ENCODE measurements around the gene AHRR.
A peak's percentile ranks its signal among the peaks of the same experiment; 100 is the strongest.
"Not testable (repeated sequence)": the region's sequence is repeated elsewhere in the genome, so short reads cannot be mapped to it uniquely, and the experiment has no call there.

The AHRR gene

DNA sequence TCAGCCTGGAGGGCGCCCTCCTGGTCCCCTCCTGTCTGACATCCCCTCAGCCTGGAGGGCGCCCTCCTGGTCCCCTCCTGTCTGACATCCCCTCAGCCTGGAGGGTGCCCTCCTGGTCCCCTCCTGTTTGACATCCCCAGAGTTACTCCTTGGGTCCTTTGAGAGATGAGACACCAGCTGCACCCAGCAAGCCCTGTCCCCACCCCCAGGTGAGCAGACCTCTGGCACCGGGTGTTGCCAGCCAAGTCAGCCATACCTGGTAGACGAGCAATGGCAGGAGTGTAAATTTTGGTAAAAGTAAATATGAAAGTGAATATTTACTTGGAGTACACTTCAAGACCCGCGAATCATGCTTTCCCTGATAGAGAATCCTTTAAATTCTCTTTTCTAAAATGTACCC lies 146.9 kb downstream of the AHRR start:
- H3K27ac Mint-ChIP-seq, result no peak overlapping the region
- H3K9me3 Mint-ChIP-seq, result no peaks in the 10 kb centered on the region
- peaks cover 20% of the 10 kb centered on the region for H3K36me3 Mint-ChIP-seq (ENCODE audit: low read depth)
- H3K4me1 Mint-ChIP-seq (ENCODE audit: low read depth), result peaks cover 18% of the 10 kb centered on the region
- no peaks in the 10 kb centered on the region for H3K27me3 Mint-ChIP-seq (ENCODE audit: low read depth)
- no peak overlapping the region for H3K4me3 Mint-ChIP-seq

DNA sequence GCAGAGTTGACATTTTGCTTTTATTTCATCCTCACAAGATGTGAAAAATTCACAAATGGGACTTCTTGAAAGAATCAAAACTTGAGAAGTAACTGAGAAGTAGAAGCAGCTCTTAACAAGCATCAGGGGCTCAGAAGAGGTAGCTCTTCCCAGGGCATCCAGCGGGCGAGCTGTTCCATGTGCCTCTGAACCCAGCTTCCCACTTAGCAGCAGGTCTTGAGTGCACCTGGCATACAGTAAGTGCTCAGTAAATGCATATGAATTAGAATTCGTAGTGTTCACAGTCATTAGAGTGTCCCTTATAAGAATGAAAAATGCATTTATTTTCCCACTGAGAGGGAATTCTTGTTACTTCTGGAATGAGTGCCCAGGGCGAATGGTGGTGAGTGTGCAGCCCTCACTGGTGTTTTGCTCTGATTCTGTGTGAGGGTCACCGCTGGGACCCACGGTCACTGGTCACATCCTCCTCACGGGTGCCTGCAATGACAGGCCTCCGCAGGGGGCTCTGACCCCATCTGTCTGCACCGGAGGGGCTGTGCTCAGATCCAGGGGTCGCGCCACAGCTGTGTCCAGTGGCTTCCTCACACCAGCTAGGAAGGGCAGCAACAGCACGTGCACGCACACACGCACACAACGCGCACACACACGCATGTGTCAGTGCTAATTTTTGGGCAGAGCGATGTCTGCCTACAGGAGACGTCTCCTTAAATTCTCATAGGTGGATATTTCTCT lies 148.4 kb downstream of the AHRR start:
- Mint-ChIP-seq H3K27me3 (ENCODE audit: low read depth) (peaks cover 4% of the 10 kb centered on the region), H3K4me3 (no peak overlapping the region), H3K4me1 (ENCODE audit: low read depth) (peaks cover 13% of the 10 kb centered on the region), H3K9me3 (no peaks in the 10 kb centered on the region), H3K27ac (no peak overlapping the region), H3K36me3 (ENCODE audit: low read depth) (peaks cover 12% of the 10 kb centered on the region)

DNA sequence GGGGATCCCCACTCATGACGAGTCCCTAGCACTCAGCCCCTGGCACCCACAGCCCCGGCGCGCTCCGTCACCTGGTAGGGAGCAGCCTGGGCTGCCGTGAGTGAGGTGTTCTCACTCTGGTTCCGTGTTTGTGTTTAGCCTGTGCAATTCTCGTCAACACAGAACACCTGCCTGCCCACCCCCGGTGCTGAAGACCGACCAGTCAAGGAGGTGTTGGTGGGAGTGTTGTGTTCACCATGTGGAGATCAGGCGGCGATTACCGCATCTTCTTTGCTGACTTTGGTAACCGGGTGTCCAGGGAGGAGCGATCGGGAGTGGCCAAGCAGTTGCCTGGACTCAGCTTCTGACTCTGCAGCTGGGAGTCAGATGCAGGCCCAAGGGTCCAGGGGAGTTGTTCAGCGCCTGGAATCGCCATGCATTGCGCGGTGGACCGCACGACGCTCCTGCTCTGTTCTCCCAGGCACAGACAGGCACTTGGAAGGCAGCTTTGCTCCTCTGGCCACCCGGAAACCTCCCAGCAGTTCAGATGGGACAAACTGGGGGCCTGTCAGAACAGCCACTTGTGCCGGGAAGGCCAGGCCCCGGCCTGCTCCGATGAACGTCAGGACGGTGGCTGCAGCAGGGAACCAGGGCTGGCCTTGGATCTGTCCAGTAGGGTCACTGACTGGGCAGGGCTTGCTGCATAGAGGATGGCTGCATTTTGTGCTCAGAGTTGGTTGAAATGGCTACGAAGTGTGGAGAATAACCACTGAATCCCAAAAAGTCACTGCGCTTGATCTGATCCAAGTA lies 149.6 kb downstream of the AHRR start:
- Mint-ChIP-seq H3K9me3 (no peaks in the 10 kb centered on the region), H3K27me3 (ENCODE audit: low read depth) (peaks cover 7% of the 10 kb centered on the region), H3K4me3 (peak overlapping the region; percentile 76), H3K4me1 (ENCODE audit: low read depth) (peaks cover 15% of the 10 kb centered on the region), H3K36me3 (ENCODE audit: low read depth) (peaks cover 12% of the 10 kb centered on the region), H3K27ac (peak overlapping the region; percentile 49)

DNA sequence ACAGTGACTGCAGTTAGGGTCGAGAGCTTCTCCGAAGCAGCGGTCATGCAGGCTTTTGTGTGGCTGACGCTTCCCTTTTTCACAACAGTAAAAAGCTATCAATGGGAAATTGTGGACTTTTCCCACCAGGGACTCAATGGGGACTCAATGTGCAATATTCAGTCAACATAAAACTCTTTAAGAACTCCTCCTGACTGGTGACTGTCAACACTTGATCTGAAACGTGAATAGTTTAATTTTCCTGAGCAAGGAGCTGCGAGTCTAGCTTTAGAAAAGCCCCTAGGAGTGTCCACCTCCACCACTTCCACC lies 150.2 kb downstream of the AHRR start:
- peak overlapping the region; percentile 76 for H3K4me3 Mint-ChIP-seq
- H3K9me3 Mint-ChIP-seq, result no peaks in the 10 kb centered on the region
- peak overlapping the region; percentile 49 for H3K27ac Mint-ChIP-seq
- peaks cover 15% of the 10 kb centered on the region for H3K4me1 Mint-ChIP-seq (ENCODE audit: low read depth)
- peaks cover 7% of the 10 kb centered on the region for H3K27me3 Mint-ChIP-seq (ENCODE audit: low read depth)
- H3K36me3 Mint-ChIP-seq (ENCODE audit: low read depth), result peaks cover 9% of the 10 kb centered on the region

DNA sequence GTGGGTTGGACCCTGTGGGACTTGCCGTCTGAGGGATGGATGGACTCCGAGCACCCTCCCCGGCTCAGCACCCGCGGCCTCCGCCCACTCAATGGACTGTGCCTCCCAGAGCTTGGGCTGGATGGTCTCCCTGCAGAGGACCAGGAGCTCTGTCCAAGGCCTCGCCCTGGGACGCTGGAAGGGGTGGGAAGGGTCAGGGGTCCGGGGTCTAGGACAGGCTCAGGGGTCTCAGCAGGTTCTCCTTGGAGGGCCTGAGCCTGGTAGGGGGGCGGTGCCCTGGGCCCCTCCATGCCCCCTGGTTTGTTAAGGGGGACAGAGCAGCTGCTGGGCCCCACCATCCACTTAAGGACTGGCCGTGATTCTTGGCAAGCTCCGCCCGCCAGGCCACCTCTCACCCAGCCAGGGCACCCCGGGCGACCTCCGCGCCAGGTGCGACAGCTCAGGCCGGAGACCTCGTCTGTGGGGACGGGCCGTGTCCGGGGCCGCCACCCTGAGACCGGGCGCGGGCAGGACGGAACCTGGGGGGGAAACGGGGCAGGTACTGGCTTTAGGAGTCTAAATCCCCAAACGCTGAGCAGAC lies 150.7 kb downstream of the AHRR start:
- peak overlapping the region; percentile 76 for H3K4me3 Mint-ChIP-seq
- peaks cover 7% of the 10 kb centered on the region for H3K27me3 Mint-ChIP-seq (ENCODE audit: low read depth)
- peaks cover 15% of the 10 kb centered on the region for H3K4me1 Mint-ChIP-seq (ENCODE audit: low read depth)
- no peaks in the 10 kb centered on the region for H3K9me3 Mint-ChIP-seq
- peaks cover 9% of the 10 kb centered on the region for H3K36me3 Mint-ChIP-seq (ENCODE audit: low read depth)
- H3K27ac Mint-ChIP-seq, result peak overlapping the region; percentile 67

DNA sequence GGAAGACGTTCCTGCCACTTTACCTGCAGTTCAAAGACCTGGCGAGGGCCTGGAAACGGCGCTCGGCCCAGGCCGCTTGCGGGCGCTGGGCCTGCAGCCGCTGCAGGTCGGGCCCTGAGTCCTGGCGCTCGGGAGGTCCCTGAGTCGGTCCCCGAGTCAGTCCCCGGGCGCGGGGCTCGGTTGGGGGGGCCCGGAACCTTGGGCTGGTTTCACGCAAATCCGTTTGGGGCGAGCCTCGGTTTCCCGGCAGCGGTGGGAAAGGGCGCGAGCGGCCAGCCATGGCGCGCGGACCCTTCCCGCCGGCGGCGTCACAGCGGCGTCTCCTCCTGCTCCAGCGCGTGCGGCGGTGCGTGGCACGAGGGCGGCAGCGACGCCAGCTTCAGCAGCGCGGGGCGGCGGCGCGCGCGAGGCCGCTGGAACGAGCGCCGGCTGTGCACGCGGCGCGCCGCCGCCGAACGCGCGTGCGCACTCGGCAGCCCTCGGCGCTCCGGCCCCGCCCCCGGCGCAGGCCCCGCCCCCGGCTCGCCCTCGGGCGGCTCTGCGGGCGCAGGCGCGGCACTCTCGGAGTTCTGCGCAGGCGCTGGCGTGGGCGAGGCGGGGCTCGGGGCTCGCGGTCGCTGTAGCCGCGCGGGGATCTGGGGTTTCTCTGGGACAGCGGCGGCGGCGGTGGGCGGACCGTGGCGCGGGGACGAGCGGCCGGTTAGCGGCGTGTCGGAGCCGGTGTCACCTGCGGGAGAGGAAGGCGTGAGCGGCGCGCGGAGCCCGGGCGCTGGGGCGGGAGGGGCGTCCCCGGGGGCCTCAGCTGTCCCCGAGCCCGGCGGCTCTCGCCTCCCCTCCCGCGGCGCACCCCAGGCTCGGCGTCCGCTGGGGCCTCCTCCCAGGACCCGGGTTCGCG lies 151.4 kb downstream of the AHRR start:
- H3K9me3 Mint-ChIP-seq, result no peaks in the 10 kb centered on the region
- H3K4me3 Mint-ChIP-seq, result peak overlapping the region; percentile 76
- H3K27ac Mint-ChIP-seq, result peak overlapping the region; percentile 67
- peaks cover 9% of the 10 kb centered on the region for H3K36me3 Mint-ChIP-seq (ENCODE audit: low read depth)
- H3K4me1 Mint-ChIP-seq (ENCODE audit: low read depth), result peaks cover 15% of the 10 kb centered on the region
- peaks cover 7% of the 10 kb centered on the region for H3K27me3 Mint-ChIP-seq (ENCODE audit: low read depth)

DNA sequence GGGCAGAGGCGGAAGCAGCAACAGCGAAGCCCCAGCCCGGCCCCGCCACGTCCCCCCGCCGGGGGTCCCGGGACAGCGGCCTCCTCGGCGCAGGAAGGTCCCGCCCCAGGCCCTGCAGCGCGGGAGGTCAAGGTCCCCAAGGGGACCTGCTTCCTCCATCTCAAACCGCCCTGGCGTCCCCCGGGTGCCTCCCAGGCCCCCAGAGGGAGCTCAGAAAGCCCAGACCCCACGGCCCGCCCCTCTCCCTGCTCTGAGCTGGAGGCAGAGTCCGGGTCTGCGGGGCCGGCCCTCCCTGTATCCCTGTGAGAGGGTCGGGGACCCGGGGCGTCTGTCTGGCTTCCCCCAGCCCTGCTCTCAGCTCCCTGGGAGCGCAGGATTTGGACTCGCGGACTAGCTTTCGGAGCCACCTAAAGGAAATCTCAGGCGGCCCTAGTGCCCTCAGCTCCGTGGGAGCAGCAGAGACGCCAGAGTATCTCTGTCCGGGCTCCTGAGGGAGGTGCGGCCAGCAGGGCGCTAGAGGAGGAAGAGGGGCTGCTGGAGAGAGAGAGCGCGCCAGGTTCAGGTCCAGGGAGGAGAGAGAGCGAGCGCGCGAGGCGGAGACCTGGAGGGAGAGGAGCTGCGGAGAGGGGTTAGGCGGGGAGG lies 152.2 kb downstream of the AHRR start:
- no peak overlapping the region for H3K27ac Mint-ChIP-seq
- H3K27me3 Mint-ChIP-seq (ENCODE audit: low read depth), result peaks cover 7% of the 10 kb centered on the region
- no peaks in the 10 kb centered on the region for H3K9me3 Mint-ChIP-seq
- H3K36me3 Mint-ChIP-seq (ENCODE audit: low read depth), result peaks cover 9% of the 10 kb centered on the region
- H3K4me3 Mint-ChIP-seq, result peak overlapping the region; percentile 87
- peaks cover 15% of the 10 kb centered on the region for H3K4me1 Mint-ChIP-seq (ENCODE audit: low read depth)

DNA sequence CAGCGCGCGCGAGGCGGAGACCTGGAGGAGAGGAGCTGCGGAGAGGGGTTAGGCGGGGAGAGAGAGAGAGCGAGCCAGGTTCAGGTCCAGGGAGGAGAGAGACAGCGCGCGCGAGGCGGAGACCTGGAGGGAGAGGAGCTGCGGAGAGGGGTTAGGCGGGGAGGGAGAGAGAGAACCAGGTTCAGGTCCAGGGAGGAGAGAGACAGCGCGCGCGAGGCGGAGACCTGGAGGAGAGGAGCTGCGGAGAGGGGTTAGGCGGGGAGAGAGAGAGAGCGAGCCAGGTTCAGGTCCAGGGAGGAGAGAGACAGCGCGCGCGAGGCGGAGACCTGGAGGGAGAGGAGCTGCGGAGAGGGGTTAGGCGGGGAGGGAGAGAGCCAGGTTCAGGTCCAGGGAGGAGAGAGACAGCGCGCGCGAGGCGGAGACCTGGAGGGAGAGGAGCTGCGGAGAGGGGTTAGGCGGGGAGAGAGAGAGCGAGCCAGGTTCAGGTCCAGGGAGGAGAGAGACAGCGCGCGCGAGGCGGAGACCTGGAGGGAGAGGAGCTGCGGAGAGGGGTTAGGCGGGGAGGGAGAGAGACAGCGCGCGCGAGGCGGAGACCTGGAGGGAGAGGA lies 152.8 kb downstream of the AHRR start:
- not testable (repeated sequence) for H3K27ac Mint-ChIP-seq; H3K9me3 Mint-ChIP-seq; H3K36me3 Mint-ChIP-seq (ENCODE audit: low read depth); H3K27me3 Mint-ChIP-seq (ENCODE audit: low read depth)
- Mint-ChIP-seq H3K4me3 (peak overlapping the region; percentile 59), H3K4me1 (ENCODE audit: low read depth) (peaks cover 15% of the 10 kb centered on the region)

DNA sequence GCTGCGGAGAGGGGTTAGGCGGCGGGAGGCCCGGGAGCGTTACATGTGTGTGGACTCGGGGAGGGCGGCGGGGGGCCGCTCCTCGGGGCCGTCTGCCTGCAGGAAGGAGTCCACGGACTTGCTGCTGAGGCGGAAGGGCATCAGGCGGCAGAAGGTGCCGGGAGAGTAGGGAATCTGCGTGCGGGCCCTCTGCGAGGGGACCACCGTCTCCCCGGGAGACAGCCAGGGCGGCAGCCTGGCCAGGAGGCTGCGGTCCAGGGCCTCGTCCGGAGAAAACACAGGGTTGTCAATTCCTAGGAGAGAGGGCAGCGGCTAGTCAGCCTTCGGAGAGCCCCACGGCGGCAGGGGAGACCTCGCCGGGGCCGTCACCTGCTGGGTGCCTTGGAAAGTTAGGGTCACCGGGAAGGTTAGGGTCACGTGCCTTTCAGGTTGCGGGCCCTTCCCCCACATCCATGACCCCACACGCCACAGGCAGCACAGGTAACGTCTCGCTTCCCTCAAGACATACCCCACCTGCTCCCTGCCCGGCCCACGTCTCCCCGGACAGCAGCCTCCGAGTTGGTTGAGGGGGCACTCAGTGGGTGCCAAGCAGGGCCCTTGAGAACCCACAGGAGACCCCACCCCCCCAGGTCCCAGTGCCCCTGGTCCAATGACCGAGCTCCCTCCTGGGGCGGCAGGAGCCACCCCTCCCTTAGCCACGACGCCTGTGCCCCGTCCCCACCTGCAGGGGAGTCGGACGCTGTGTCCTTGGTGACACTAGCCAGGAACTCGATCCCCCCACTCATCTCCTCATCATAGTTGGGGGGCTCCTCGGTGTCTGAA lies 153.5 kb downstream of the AHRR start:
- H3K36me3 Mint-ChIP-seq (ENCODE audit: low read depth), result peaks cover 7% of the 10 kb centered on the region
- no peaks in the 10 kb centered on the region for H3K9me3 Mint-ChIP-seq
- no peak overlapping the region for H3K27ac Mint-ChIP-seq
- peaks cover 7% of the 10 kb centered on the region for H3K27me3 Mint-ChIP-seq (ENCODE audit: low read depth)
- H3K4me3 Mint-ChIP-seq, result peak overlapping the region; percentile 59
- H3K4me1 Mint-ChIP-seq (ENCODE audit: low read depth), result peaks cover 14% of the 10 kb centered on the region

DNA sequence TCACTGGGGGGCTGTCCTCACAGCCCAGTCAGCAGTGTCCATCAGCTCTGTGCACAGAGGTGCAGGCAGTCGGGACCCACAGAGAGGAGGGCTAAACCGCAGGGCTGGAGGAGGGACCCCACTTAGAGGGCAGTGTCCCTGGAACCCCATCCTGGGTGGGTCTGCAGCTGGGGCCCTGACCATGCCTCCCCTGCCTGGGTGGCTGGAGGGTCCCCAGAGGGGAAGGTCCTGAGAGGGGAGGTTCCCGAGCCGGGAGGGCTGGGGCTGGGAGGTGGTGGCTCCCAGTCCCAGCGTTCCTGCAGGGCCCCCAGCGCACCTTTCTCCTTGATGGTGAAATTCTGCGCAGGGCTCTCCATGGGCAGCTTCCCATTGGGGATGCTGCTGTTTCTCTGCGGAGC lies 154.2 kb downstream of the AHRR start:
- Mint-ChIP-seq H3K4me1 (ENCODE audit: low read depth) (peaks cover 13% of the 10 kb centered on the region), H3K27me3 (ENCODE audit: low read depth) (peaks cover 7% of the 10 kb centered on the region), H3K9me3 (no peaks in the 10 kb centered on the region), H3K4me3 (no peak overlapping the region), H3K36me3 (ENCODE audit: low read depth) (peaks cover 3% of the 10 kb centered on the region), H3K27ac (no peak overlapping the region)

DNA sequence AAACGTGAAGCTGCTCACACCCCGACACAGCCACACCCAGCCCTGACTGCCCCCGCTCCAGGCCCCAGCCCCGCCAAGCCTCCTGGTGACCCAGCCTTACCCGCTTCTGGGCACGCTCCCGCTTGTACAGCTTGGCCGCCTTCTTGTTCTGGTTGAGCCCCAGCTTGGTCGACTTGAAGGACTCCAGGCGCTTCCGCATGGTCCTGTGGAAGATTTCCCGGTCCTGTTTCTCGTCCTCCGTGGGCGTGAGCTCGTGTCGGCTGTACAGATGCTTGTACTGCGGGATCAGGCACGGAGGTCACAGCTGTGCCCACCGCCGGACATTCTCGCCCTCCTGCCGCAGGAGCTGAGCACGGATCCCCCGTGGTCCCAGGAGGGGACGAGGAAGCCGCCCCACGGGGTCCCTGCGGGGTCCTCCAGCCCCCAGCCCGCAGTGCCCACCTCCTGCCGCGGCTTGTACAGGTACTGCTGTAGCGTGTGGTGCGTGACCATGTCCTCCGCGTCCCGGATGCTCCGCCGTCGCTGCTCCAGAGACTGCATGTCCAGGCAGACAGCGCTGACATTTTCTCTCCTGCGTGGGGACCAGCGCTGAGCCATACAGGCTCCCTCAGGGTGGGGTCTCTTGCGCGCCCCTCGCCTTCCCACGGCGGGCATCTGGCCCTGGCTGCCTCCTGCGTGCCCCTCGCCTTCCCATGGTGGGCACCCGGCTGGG lies 154.7 kb downstream of the AHRR start:
- peaks cover 11% of the 10 kb centered on the region for H3K4me1 Mint-ChIP-seq (ENCODE audit: low read depth)
- no peaks in the 10 kb centered on the region for H3K9me3 Mint-ChIP-seq
- peaks cover 3% of the 10 kb centered on the region for H3K36me3 Mint-ChIP-seq (ENCODE audit: low read depth)
- H3K4me3 Mint-ChIP-seq, result no peak overlapping the region
- H3K27ac Mint-ChIP-seq, result no peak overlapping the region
- H3K27me3 Mint-ChIP-seq (ENCODE audit: low read depth), result peaks cover 7% of the 10 kb centered on the region

DNA sequence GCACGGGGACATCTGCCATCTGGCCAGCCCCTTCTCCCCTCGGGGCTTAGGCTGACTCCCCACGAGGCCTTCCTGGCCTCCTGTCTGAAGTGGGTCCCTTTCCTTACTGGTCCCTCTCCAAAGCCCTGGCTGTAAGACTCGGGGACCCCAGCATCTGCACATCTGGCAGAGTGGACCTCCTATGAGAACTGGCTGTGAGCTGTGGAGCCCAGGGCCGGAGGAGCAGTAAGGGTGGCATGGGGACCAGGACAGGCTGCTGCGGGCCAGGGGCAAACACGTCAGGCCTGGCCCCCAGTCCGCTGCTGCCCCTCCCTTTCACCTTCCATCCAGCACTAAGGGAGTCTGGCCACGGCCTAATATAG lies 155.3 kb downstream of the AHRR start:
- no peak overlapping the region for H3K4me3 Mint-ChIP-seq
- no peak overlapping the region for H3K27ac Mint-ChIP-seq
- peaks cover 7% of the 10 kb centered on the region for H3K27me3 Mint-ChIP-seq (ENCODE audit: low read depth)
- peaks cover 2% of the 10 kb centered on the region for H3K36me3 Mint-ChIP-seq (ENCODE audit: low read depth)
- peaks cover 7% of the 10 kb centered on the region for H3K4me1 Mint-ChIP-seq (ENCODE audit: low read depth)
- H3K9me3 Mint-ChIP-seq, result no peaks in the 10 kb centered on the region

DNA sequence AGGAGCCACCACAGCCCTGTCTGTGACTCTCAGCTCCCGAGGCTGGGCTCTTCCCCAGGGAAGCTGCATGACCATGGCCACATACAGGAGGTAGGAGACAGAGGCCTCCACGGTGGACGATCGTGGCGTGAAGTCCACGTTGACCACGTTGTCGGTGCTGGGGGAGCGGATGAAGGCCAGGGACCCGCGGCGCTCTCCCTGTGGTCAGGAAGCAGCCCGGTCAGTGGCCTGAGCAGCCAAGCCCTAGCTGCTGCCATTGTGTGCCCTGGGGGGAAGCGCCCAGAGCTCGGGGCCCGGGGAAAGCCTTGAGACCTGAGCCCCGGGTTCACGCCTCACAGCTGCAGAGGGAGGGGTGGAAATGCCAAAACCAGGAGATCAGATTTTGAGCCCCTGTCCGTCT lies 155.7 kb downstream of the AHRR start:
- peaks cover 5% of the 10 kb centered on the region for H3K4me1 Mint-ChIP-seq (ENCODE audit: low read depth)
- peaks cover 7% of the 10 kb centered on the region for H3K27me3 Mint-ChIP-seq (ENCODE audit: low read depth)
- H3K4me3 Mint-ChIP-seq, result no peak overlapping the region
- H3K27ac Mint-ChIP-seq, result no peak overlapping the region
- H3K9me3 Mint-ChIP-seq, result no peaks in the 10 kb centered on the region
- no peaks in the 10 kb centered on the region for H3K36me3 Mint-ChIP-seq (ENCODE audit: low read depth)

Measured in T-helper 1 cell treated with Interleukin-12 subunit alpha and Interleukin-12 subunit beta and Interleukin-4 antibody, amounts not matched to agents 30 μg/mL and 1 μg/mL, for 36 hours (primary cell).